H9 (cell line): ENCODE data around the gene SALL3. TPM values are rescaled to one million over a fixed set of nuclear protein-coding genes. Genes with fewer than 3 reads are reported as not detected.

Experiments used
- DNase-seq: peaks from one replicate; pipeline ENCODE4 v3.0.0-alpha.2; 2017
- H2AFZ ChIP-seq: one replicate; pipeline ENCODE4 v1.6.1; 2013; ENCODE audit warnings: mild to moderate bottlenecking, low read length, control low read depth, moderate library complexity
- H2AK5ac ChIP-seq: 2 replicates; pipeline ENCODE4 v1.6.1; 2013; ENCODE audit warnings: low read length, control low read depth, mixed read lengths; ENCODE audit not compliant: insufficient read length
- H2BK120ac ChIP-seq: one replicate; pipeline ENCODE4 v1.6.1; 2013; ENCODE audit warnings: low read depth, mild to moderate bottlenecking, low read length, control low read depth, inconsistent platforms; ENCODE audit not compliant: poor library complexity, severe bottlenecking
- H2BK12ac ChIP-seq: 2 replicates; pipeline ENCODE4 v1.6.1; 2013; ENCODE audit warnings: low read length, control low read depth, mixed read lengths, low read depth; ENCODE audit not compliant: insufficient read length
- H2BK15ac ChIP-seq: 2 replicates; pipeline ENCODE4 v1.6.1; 2013; ENCODE audit warnings: low read depth, low read length, control low read depth
- H2BK20ac ChIP-seq: one replicate; pipeline ENCODE4 v1.6.1; 2013; ENCODE audit warnings: low read depth, mild to moderate bottlenecking, low read length, control low read depth, inconsistent platforms; ENCODE audit not compliant: poor library complexity, severe bottlenecking
- H2BK5ac ChIP-seq: 2 replicates; pipeline ENCODE4 v1.6.1; 2013; ENCODE audit warnings: low read length, control low read depth, mixed read lengths; ENCODE audit not compliant: insufficient read length
- H3K14ac ChIP-seq: 2 replicates; pipeline ENCODE4 v1.6.1; 2013; ENCODE audit warnings: low read length, control low read depth; ENCODE audit not compliant: insufficient read depth
- H3K18ac ChIP-seq: 2 replicates; pipeline ENCODE4 v1.6.1; 2013; ENCODE audit warnings: low read depth, mild to moderate bottlenecking, mixed read lengths, low read length, control low read depth; ENCODE audit not compliant: insufficient read length
- H3K23ac ChIP-seq: 2 replicates; pipeline ENCODE4 v1.6.1; 2013; ENCODE audit warnings: low read length, control low read depth, mixed read lengths, low read depth; ENCODE audit not compliant: insufficient read length
- H3K23me2 ChIP-seq: 2 replicates; pipeline ENCODE4 v1.6.1; 2013; ENCODE audit warnings: low read depth, mild to moderate bottlenecking, mixed read lengths, low read length, control low read depth; ENCODE audit not compliant: insufficient read length, poor library complexity, severe bottlenecking
- H3K27ac ChIP-seq: 2 replicates; pipeline ENCODE4 v1.5.1; 2013; ENCODE audit warnings: low read length, control low read depth, mixed read lengths, low read depth; ENCODE audit not compliant: insufficient read length
- H3K27me3 ChIP-seq: 2 replicates; pipeline ENCODE4 v1.6.1; 2013; ENCODE audit warnings: low read length, control low read depth, inconsistent platforms; ENCODE audit not compliant: insufficient read depth
- H3K4ac ChIP-seq: 2 replicates; pipeline ENCODE4 v1.6.1; 2013; ENCODE audit warnings: low read depth, mild to moderate bottlenecking, control low read depth, inconsistent platforms, low read length, moderate library complexity
- H3K4me1 ChIP-seq: 2 replicates; pipeline ENCODE4 v1.6.1; 2013; ENCODE audit warnings: low read length, control low read depth, inconsistent platforms; ENCODE audit not compliant: insufficient read depth
- H3K4me2 ChIP-seq: 2 replicates; pipeline ENCODE4 v1.6.1; 2013; ENCODE audit warnings: low read length, control low read depth, mixed read lengths; ENCODE audit not compliant: insufficient read length, insufficient read depth
- H3K56ac ChIP-seq: 2 replicates; pipeline ENCODE4 v1.6.1; 2013; ENCODE audit warnings: low read depth, mild to moderate bottlenecking, mixed read lengths, low read length, control low read depth; ENCODE audit not compliant: insufficient read length
- H3K79me1 ChIP-seq: 2 replicates; pipeline ENCODE4 v1.6.1; 2013; ENCODE audit warnings: low read depth, mild to moderate bottlenecking, moderate library complexity, low read length, control low read depth, inconsistent platforms; ENCODE audit not compliant: insufficient read depth, poor library complexity, severe bottlenecking
- H3K79me2 ChIP-seq: 2 replicates; pipeline ENCODE4 v1.6.1; 2013; ENCODE audit warnings: low read length, control low read depth, inconsistent platforms; ENCODE audit not compliant: insufficient read depth
- H3K9ac ChIP-seq: 2 replicates; pipeline ENCODE4 v1.6.1; 2013; ENCODE audit warnings: low read length, control low read depth, mixed read lengths; ENCODE audit not compliant: insufficient read length; ENCODE audit errors: extremely low read depth
- H3K9me3 ChIP-seq: one replicate; pipeline ENCODE4 v1.6.1; 2013; ENCODE audit warnings: low read depth, low read length, inconsistent platforms; ENCODE audit not compliant: control insufficient read depth
- H3T11ph ChIP-seq: one replicate; pipeline ENCODE4 v1.6.1; 2013; ENCODE audit warnings: mild to moderate bottlenecking, low read length, control low read depth, inconsistent platforms
- H4K20me1 ChIP-seq: one replicate; pipeline ENCODE4 v1.6.1; 2013; ENCODE audit not compliant: control insufficient read depth, insufficient read length, insufficient read depth
- H4K5ac ChIP-seq: 2 replicates; pipeline ENCODE4 v1.6.1; 2013; ENCODE audit warnings: low read depth, mild to moderate bottlenecking, mixed read lengths, low read length, control low read depth; ENCODE audit not compliant: insufficient read length
- H4K8ac ChIP-seq: replicated peaks from 2 replicates; pipeline ENCODE4 v1.6.1; 2013; ENCODE audit warnings: low read length, control low read depth, mixed read lengths, low read depth; ENCODE audit not compliant: insufficient read length
- H4K91ac ChIP-seq: 2 replicates; pipeline ENCODE4 v1.6.1; 2013; ENCODE audit warnings: low read depth, mild to moderate bottlenecking, moderate library complexity, mixed read lengths, low read length, control low read depth; ENCODE audit not compliant: insufficient read length
- H3K27ac Mint-ChIP-seq, 3 experiments: 2 replicates in 2 of 3; 3 replicates in 1 of 3; pipeline ENCODE4 v1.8.0; 2020 to 2021; ENCODE audit warnings: mixed read lengths in 3 of 3, mild to moderate bottlenecking in 1 of 3, moderate library complexity in 1 of 3
- H3K27me3 Mint-ChIP-seq: 2 replicates; pipeline ENCODE4 v1.8.0; 2021; ENCODE audit warnings: low read depth, mild to moderate bottlenecking, moderate library complexity, mixed read lengths
- H3K36me3 Mint-ChIP-seq, 3 experiments: 2 replicates in 2 of 3; 3 replicates in 1 of 3; pipeline ENCODE4 v1.8.0; 2020 to 2021; ENCODE audit warnings: low read depth in 3 of 3, mixed read lengths in 3 of 3; ENCODE audit not compliant: insufficient read depth in 1 of 3
- H3K4me1 Mint-ChIP-seq, 2 experiments: 2 replicates each; pipeline ENCODE4 v1.8.0; 2020; ENCODE audit warnings: mixed read lengths in 2 of 2
- H3K4me3 Mint-ChIP-seq, 2 experiments: 2 replicates in 1 of 2; 3 replicates in 1 of 2; pipeline ENCODE4 v1.8.0; 2020 to 2021; ENCODE audit warnings: mild to moderate bottlenecking in 2 of 2, mixed read lengths in 2 of 2, moderate library complexity in 1 of 2
- H3K9me3 Mint-ChIP-seq, 2 experiments: 2 replicates in 1 of 2; 3 replicates in 1 of 2; pipeline ENCODE4 v1.8.0; 2020; ENCODE audit warnings: mild to moderate bottlenecking in 2 of 2, mixed read lengths in 2 of 2, moderate library complexity in 1 of 2
- CTCF ChIP-seq: fragments of 200-600 bp; sonication (generic); conservative IDR thresholded peaks from 3 replicates; pipeline ENCODE4 v1.8.0; 2021; ENCODE audit warnings: antibody characterized with exemption, mild to moderate bottlenecking
- WGBS: extraction: QIAGEN DNeasy Blood & Tissue Kit; methylation state at CpG from one replicate; pipeline ENCODE4 v1.1.7; 2013; ENCODE audit warnings: missing lambda C conversion rate, low lambda C conversion rate, mixed read lengths; ENCODE audit not compliant: insufficient read length; ENCODE audit errors: extremely low coverage; 5-methylcytosine and 5-hydroxymethylcytosine counted together
- total RNA-seq: library from RNA; stranded (reverse); gene quantifications from 2 replicates; pipeline ENCODE4 v1.2.1, GENCODE V29; 2021

Gene SALL3
- total RNA-seq, 1 experiment from 2014 or later: 52.4 TPM

DNA sequence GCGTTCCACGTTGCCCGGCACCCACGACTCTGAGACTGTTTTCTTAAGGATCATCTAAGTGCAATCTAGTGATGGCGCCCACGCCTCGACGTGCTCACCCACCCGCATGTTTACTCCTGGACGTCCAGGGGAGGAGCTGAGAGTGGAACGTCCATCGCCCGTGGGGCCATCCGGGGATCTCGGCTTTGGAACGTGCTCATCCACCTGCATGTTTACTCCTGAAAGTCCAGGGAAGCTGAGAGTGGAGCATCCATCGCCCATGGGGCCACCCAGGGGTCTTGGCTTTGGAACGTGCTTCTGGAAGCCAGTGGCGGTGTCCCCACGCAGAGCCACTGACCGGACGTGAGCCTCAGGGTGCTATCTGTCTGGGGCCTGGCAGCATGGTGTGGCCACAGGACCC is 45.6 kb upstream of the SALL3 start:
- no peaks in the 10 kb centered on the region for H3K9me3 Mint-ChIP-seq

More for the DNA sequence above, 45.6 kb upstream of the SALL3 start:
- no peaks in the 10 kb centered on the region for H4K20me1 ChIP-seq
- no peaks in the 10 kb centered on the region for H3K27me3 ChIP-seq
- no peaks in the 10 kb centered on the region for H3K23me2 ChIP-seq
- no peak overlapping the region for H3K27ac Mint-ChIP-seq
- H2BK20ac ChIP-seq: no peak overlapping the region
- H3K23ac ChIP-seq: no peak overlapping the region
- no peak overlapping the region for H3K56ac ChIP-seq
- H2BK120ac ChIP-seq: no peak overlapping the region
- H3K4me3 Mint-ChIP-seq: no peak overlapping the region
- H3K14ac ChIP-seq: no peak overlapping the region; the same call in 1 of the 2 replicates
- no peak overlapping the region for H3K27ac ChIP-seq
- no peaks in the 10 kb centered on the region for H3K4me1 ChIP-seq
- H2BK5ac ChIP-seq: no peak overlapping the region
- H2AK5ac ChIP-seq: no peak overlapping the region
- DNase-seq: no peak
- no peak overlapping the region for H4K91ac ChIP-seq
- no peak overlapping the region for H3K4ac ChIP-seq
- H3K9me3 ChIP-seq: no peaks in the 10 kb centered on the region
- no peak overlapping the region for H3K4me2 ChIP-seq
- no peak overlapping the region for H2BK15ac ChIP-seq
- WGBS: no CpG with 5 or more reads among the region's 22 CpGs
- H3T11ph ChIP-seq: no peak overlapping the region
- no peaks in the 10 kb centered on the region for H3K79me2 ChIP-seq
- H2BK12ac ChIP-seq: no peak overlapping the region
- no peak for TF ChIP-seq CTCF
- H4K8ac ChIP-seq: no peak overlapping the region
- H3K9ac ChIP-seq: no peak overlapping the region
- peaks cover 8 to 10% of the 10 kb centered on the region in 2 experiments for H3K4me1 Mint-ChIP-seq
- H3K27me3 Mint-ChIP-seq: 0 out of 2 replicates have a peak, but pooled peaks cover 4% of the 10 kb centered on the region
- no peaks in the 10 kb centered on the region for H3K79me1 ChIP-seq
- no peak overlapping the region for H3K18ac ChIP-seq
- no peak overlapping the region for H4K5ac ChIP-seq
- no peaks in the 10 kb centered on the region for H3K36me3 Mint-ChIP-seq
- no peak overlapping the region for H2AFZ ChIP-seq
